ENCODE data around the gene COBL.

GRCh38 chr7:51313738-51314425 lies 2.7 kb downstream of the COBL start:
- TF ChIP-seq CTCF (conservative IDR thresholded peaks at IDR 0.05; ENCODE audit: low read length), result no peak
- TF ChIP-seq EZH2phosphoT487 (IDR thresholded peaks at IDR 0.05; ENCODE audit: borderline replicate concordance), result no peak

Measured in Loucy (cell line).